Activated CD8-positive, alpha-beta memory T cell treated with anti-CD3 and anti-CD28 coated beads, Interleukin-2, amount 50 U/mL, for 1 hour (primary cell): ENCODE measurements around the gene GPHN.

Experiments used
- DNase-seq: peaks from one replicate; pipeline ENCODE4 v3.0.0-alpha.2; 2020; ENCODE audit errors: extremely low read depth

The GPHN gene

GRCh38 chr14:66944872-66945271, 436.9 kb downstream of the GPHN start:
- DNase-seq, result no peak

- DNase-seq, result no peak
These were observed 447.2 kb downstream of the GPHN start for GRCh38 chr14:66955159-66955558.

- no peak for DNase-seq
These were observed 451.6 kb downstream of the GPHN start for GRCh38 chr14:66959437-66960050.

- DNase-seq, result no peak
These were observed 457.9 kb downstream of the GPHN start for GRCh38 chr14:66965831-66966230.

- no peak for DNase-seq
These were observed 464.5 kb downstream of the GPHN start for GRCh38 chr14:66972469-66972868.

- no peak for DNase-seq
These were observed 466.6 kb downstream of the GPHN start for GRCh38 chr14:66974397-66975025.

GRCh38 chr14:66975251-66975650, 467.3 kb downstream of the GPHN start:
- DNase-seq, result no peak

DNA sequence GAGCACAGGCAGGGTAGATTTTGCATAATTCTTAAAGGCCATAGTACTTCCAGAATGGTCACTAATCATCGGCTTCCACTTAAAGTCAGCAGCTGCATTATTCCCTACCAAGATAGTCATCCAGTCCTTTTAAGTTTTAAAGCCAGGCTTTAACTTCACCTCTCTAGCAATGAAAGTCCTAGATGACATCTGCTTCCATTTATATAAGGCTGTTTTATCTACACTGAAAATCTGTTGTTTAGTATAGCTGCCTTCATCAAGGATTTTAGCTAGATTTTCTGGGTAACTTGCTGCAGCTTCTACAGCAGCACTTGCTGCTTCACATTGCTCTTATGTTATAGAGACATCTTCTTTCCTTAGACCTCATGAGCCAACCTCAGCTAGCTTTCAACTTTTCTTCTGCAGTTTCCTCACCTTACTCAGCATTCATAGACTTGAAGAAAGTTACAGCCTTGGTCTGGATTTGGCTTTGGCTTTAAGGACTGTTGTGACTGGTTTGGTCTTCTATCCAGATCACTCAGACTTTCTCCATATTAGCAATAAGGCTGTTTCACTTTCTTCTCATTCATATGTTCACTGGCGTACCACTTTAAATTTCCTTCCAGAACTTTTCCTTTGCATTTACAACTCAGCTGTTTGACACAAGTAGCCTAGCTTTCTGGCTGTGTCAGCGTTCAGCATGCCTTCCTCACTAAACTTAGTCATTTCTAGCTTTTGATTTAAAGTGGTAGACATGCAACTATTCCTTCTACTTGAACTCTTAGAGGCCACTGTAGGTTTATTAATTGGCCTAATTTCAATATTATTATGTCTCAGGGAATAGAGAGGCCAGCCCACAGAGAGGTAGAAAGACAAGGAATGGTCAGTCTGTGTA, 471.4 kb downstream of the GPHN start:
- DNase-seq, result no peak

- DNase-seq, result no peak
These were observed 474.3 kb downstream of the GPHN start for GRCh38 chr14:66982247-66982646.

DNA sequence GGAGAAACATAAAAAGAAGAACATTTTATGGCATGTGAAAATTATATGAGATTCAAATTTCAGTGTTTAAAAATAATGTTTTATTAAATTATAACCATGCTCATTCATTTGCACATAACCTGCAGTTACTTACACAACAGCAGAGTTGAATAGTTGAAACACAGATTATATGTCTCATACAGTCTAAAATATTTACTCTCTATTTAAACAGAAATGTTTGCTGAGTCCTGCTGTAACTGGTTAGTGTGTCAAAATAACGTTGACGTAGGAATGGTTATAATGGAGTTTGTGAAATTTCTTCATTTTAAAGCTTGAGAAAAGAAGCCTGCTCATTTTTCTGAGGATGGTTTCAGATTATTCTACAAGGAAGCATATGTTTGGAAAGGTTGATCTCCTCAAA, 484.8 kb downstream of the GPHN start:
- DNase-seq, result no peak

DNA sequence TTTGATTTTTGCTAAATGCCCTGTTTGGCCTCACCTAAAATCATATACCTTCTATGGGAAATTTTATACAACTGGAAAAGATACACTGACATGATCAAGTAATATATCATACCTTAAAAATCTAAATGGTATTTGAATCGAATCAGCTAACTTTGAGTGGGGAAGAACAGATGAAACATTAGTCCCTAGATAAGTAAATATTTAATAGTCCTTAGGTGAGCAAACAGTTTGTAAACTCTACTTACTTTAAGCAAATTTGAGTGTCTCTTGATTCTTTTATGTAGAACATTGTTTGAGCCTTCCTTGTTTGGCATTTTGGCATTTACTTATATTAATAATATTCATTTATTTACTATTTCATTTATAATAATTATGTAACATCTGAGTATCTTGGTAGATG, 485.6 kb downstream of the GPHN start:
- DNase-seq, result no peak

GRCh38 chr14:66998013-66998412, 490.1 kb downstream of the GPHN start:
- DNase-seq, result no peak

GRCh38 chr14:66999978-67000377, 492.0 kb downstream of the GPHN start:
- no peak for DNase-seq

GRCh38 chr14:67002994-67003753, 495.2 kb downstream of the GPHN start:
- no peak for DNase-seq

- DNase-seq, result no peak
These were observed 496.6 kb downstream of the GPHN start for GRCh38 chr14:67004521-67004920.

DNA sequence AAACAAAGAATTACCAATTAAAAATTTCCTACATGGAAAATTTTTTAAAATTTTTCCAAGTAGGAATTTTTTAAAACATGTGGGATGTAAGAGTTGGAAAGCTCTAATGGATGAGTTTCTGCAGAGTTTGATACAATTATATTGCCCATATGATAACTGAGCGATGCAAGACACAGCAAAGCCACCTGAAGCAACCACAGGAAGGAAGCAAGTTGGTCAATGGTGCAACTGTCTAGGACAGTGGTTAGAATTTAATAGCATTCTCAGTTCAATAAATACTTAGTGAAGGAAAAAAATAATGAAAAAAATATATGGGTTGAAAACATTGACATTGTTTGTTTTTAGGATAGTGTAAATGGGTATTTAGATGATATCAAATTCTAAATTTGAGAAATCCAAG, 502.7 kb downstream of the GPHN start:
- DNase-seq, result no peak

DNA sequence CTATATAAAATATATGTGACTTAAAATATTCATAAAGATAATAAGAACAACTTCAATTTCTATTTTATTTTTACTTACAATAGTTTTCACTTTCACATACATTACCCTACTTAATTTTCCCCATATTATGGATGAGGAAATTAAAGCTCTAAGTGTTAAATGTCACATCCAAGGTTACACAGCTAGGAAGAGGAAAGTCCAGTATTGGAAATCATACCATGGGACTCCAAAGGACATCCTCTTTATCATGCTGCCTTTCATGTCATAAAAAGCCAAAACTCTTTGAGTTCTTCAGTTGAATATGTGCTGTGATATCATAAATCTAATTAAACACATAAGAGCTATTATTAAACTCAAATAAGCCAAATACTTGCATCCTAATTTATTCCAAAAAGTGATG, 508.9 kb downstream of the GPHN start:
- no peak for DNase-seq

GRCh38 chr14:67018720-67019119, 510.8 kb downstream of the GPHN start:
- DNase-seq, result no peak

DNA sequence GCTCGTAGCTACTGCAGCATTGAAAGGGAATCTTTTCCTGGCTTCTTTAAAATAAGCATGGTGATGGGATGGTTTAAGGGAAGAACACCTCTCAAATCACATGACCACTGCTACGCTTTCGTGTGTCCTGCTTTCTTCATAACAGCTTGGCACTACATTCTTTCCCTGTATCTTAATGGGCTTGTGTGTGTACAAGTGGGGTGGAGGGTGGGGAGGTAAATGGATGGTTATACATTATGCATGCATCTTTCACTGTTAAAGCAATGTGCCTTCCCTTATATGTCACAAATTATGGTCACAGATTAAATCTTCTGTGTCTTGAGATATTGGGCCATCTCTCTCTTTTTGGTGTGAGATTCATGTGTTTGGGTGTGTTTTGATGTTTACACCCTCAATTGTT, 511.8 kb downstream of the GPHN start:
- DNase-seq, result no peak

- no peak for DNase-seq
These were observed 524.2 kb downstream of the GPHN start for GRCh38 chr14:67031920-67032774.

GRCh38 chr14:67045440-67045839, 537.5 kb downstream of the GPHN start:
- no peak for DNase-seq
